Lower leg skin (tissue), 4 donors: ENCODE measurements around the gene C1QTNF1. TPM values are rescaled to one million over a fixed set of nuclear protein-coding genes. Genes with fewer than 3 reads are reported as not detected.

Experiments
- DNase-seq, 2 donors: peaks; one replicate each; pipeline ENCODE4 v3.0.0-alpha.2; 2019; ENCODE audit warnings: low spot score in 2 of 2
- H3K4me3 ChIP-seq: fragments of 200-600 bp; sonication (generic); 2 replicates; pipeline ENCODE4 v1.5.1; 2017; ENCODE audit warnings: mild to moderate bottlenecking, low read depth; ENCODE audit not compliant: poor library complexity, severe bottlenecking
- POLR2A ChIP-seq, 2 donors: fragments of 450-650 bp; IDR thresholded peaks; one replicate each; pipeline ENCODE4 v1.6.1; 2016 to 2017; ENCODE audit warnings: antibody characterized with exemption in 2 of 2, mild to moderate bottlenecking in 1 of 2, moderate library complexity in 1 of 2
- WGBS, 2 donors: methylation state at CpG; one replicate each; pipeline ENCODE4 v1.1.5; 2018; 5-methylcytosine and 5-hydroxymethylcytosine counted together
- intact Hi-C: fragments of 100-400 bp; cut with DNase I; formaldehyde crosslinking; loops from one replicate; pipeline ENCODE4 v1.15.0; 2023; ENCODE audit warnings: low total_unique reads
- total RNA-seq, 4 donors: library from RNA; depleted of rRNA; stranded (reverse); fragments of >200 nt; gene quantifications; one replicate each; pipeline ENCODE4 v1.1.0, GENCODE V29; 2016
- TF ChIP-seq, protein P1 (sequence below), 3 donors: fragments of 450-650 bp; IDR thresholded peaks; one replicate each; pipeline ENCODE4 v1.5.1; 2016; ENCODE audit warnings: antibody characterized with exemption in 3 of 3, mild to moderate bottlenecking in 3 of 3, moderate library complexity in 2 of 3

C1QTNF1 gene
- total RNA-seq, 4 donors from 2014 or later: 24.3 to 53.1 (median 29.5) TPM

DNA sequence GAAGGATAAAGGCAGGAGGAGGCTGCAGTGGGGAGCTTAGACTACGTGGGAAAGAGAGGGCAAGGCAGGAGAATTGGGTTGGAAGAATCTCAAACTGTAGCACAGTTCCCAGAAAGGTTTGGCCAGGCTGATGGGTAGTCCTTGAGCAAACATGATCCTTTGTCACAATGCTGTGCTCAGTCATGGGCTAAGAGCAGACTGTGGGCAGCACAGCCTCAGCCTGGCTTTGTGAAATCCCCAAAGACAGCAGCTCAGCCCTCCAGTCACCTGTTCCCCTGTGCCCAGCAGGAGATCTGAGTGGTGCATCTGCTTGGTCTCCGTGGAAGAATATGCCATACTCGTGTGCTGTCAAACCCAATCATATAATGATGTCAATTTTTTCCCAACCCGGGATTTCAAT lies 40.1 kb downstream of the C1QTNF1 start:
- DNase-seq: no peak
- H3K4me3 ChIP-seq: no peak overlapping the region
- TF ChIP-seq, protein P1, sequence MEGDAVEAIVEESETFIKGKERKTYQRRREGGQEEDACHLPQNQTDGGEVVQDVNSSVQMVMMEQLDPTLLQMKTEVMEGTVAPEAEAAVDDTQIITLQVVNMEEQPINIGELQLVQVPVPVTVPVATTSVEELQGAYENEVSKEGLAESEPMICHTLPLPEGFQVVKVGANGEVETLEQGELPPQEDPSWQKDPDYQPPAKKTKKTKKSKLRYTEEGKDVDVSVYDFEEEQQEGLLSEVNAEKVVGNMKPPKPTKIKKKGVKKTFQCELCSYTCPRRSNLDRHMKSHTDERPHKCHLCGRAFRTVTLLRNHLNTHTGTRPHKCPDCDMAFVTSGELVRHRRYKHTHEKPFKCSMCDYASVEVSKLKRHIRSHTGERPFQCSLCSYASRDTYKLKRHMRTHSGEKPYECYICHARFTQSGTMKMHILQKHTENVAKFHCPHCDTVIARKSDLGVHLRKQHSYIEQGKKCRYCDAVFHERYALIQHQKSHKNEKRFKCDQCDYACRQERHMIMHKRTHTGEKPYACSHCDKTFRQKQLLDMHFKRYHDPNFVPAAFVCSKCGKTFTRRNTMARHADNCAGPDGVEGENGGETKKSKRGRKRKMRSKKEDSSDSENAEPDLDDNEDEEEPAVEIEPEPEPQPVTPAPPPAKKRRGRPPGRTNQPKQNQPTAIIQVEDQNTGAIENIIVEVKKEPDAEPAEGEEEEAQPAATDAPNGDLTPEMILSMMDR (IDR thresholded peaks at IDR 0.05): no peak
- no peak for TF ChIP-seq POLR2A (IDR thresholded peaks at IDR 0.05)
- WGBS, 2 donors: 79 to 87% methylated on average over 4 of the region's 4 CpGs
- intact Hi-C loops: no loop called here

DNA sequence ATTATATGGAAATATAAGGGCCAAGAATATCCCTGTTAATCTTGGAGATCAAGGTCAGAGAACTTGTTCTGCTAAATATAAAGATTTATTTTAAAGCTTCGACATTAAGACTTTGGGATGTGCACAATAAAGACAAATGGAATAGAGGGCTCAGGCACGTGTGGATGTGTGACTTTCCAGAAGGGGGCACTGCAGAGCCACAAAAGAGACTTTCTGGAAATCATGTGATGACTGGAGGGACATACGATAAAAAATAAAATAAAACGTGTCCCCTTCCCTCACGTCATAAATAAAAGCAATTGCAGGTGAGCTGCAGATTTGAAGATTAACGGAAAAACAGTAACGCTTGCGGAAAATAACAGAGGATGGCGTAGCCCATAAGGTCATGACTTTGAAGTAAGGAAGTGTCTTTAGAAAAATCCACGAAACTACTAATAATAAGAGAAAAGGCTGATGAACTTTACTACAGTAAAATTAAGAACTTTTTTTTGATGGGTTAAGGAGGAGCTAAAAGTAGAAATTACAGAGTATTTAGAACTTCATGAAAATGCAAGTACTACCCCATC lies 41.2 kb downstream of the C1QTNF1 start:
- WGBS, 2 donors: 44 to 51% methylated on average over 10 of the region's 10 CpGs
- H3K4me3 ChIP-seq: no peak overlapping the region
- no peak for TF ChIP-seq POLR2A (IDR thresholded peaks at IDR 0.05)
- TF ChIP-seq, protein P1 (IDR thresholded peaks at IDR 0.05): peak in 1 of 3 donors; percentile 52
- no peak for DNase-seq
- intact Hi-C loops: no loop called here

DNA sequence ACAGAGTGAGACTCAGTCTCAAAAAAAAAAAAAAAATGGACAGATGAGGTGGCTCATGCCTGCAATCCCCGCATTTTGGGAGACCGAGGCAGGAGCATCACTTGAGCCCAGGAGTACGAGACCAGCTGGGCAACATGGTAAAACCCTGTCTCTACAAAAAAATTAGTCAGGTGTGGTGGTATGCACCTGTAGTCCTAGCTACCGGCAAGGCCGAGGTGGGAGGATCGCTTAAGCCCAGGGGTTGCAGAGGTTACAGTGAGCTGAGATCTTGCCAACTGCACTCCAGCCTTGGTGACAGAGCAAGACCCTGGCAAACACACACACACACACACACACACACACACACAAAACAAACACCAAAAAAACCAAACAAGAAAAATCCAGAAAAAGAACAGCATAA lies 43.0 kb downstream of the C1QTNF1 start:
- no peak for TF ChIP-seq POLR2A (IDR thresholded peaks at IDR 0.05)
- TF ChIP-seq, protein P1 (IDR thresholded peaks at IDR 0.05): no peak
- DNase-seq: no peak
- intact Hi-C loops: no loop called here
- WGBS, 2 donors: 81 to 89% methylated on average over 6 of the region's 6 CpGs
- H3K4me3 ChIP-seq: no peak overlapping the region

DNA sequence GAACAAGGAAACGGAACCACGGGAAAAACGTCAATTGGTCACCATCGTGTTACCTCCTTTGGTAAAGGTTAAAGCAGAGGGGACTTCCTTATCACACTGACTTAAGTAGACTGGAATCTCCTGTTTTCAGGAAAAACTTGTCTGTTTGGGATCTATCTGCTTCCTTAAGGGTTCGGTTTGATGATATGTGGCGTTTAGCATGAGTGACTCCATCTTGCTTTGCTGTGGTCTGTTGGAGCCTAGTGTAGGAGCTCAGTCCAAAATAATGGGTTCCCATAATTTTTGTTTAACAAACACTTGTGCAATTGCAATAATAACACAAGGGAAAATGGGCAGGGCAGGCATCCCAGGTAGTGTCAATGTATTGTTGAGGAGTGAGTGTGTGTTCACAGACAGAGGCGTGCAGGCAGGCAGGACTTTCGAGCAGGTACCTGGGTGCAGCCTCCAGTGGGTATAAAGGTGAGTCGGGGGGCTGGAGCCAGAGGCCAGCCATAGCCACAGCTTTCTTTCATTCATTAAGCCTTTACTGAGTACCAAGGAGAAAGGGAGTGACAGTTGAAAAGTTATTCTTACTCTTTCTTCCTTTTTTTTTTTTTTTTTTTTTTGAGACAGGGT lies 46.4 kb downstream of the C1QTNF1 start:
- intact Hi-C loops: no loop called here
- H3K4me3 ChIP-seq: no peak overlapping the region
- DNase-seq: no peak
- no peak for TF ChIP-seq POLR2A (IDR thresholded peaks at IDR 0.05)
- TF ChIP-seq, protein P1 (IDR thresholded peaks at IDR 0.05): no peak
- 87 to 93% methylated on average over 9 of the region's 9 CpGs for WGBS, 2 donors

DNA sequence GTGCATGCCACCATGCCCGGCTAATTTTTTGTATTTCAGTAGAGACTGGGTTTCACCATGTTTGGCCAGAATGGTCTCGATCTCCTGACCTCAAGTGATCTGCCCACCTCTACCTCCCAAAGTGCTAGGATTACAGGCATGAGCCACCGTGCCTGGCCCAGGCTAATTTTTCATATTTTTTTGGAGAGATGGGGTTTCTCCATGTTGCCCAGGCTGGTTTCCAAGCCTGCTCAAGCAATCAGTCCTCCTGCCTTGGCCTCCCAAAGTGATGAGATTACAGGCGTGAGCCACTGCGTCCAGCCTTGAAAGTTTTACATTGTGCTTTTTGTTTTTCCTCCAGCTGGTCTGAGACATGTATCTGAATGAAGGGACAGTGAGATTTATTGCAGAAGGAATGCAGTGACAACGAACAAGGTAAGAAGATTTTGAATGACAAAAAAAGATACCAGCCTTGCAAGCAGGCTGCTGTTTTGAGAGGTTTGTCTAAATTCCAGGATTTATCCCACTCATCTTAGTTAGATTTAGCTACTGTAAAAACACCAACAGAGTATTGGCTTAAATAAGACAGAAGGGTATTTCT lies 47.3 kb downstream of the C1QTNF1 start:
- 88 to 90% methylated on average over 6 of the region's 6 CpGs for WGBS, 2 donors
- TF ChIP-seq, protein P1 (IDR thresholded peaks at IDR 0.05): no peak
- no peak for TF ChIP-seq POLR2A (IDR thresholded peaks at IDR 0.05)
- intact Hi-C loops: no loop called here
- no peak overlapping the region for H3K4me3 ChIP-seq
- no peak for DNase-seq
